A549 (cell line): Measurements from ENCODE around the gene C12orf75. TPM values are rescaled to one million over a fixed set of nuclear protein-coding genes. Genes with fewer than 3 reads are reported as not detected.

Experiments used
- ATAC-seq, 2 experiments: fragments of 200-7000 bp in 1 of 2; fragments of >200 bp in 1 of 2; cut with Nextera tagmentation in 1 of 2; cut with Tn5 transposase in 1 of 2; 3 replicates each; pipeline versions ENCODE4 v1.8.0 to v1.9.1; 2018 to 2020; ENCODE audit warnings: mild to moderate bottlenecking in 1 of 2, moderate library complexity in 1 of 2
- CTCF ChIA-PET: fragments of 300-600 bp; sonication (Branson Sonifier 250); formaldehyde crosslinking; extraction: SDS; loops from one replicate; lab custom pipeline; 2021; ENCODE audit warnings: antibody characterized with exemption, inconsistent platforms; lab: Yijun Ruan, JAX
- POLR2A ChIA-PET: fragments of 350-600 bp; formaldehyde crosslinking; extraction: SDS; loops from one replicate; lab custom pipeline; 2021; ENCODE audit warnings: antibody characterized with exemption, inconsistent platforms; lab: Yijun Ruan, JAX
- DNase-seq, 2 experiments: peaks; one replicate each; pipeline versions ENCODE4 v3.0.0 to v3.0.0-alpha.2; 2011 to 2016; ENCODE audit warnings: low read depth in 1 of 2, low spot score in 1 of 2
- FAIRE-seq: peaks from 2 replicates; lab custom pipeline; 2011; peaks lifted over from hg19 to GRCh38; lab: Jason Lieb, UNC
- H3K27ac ChIP-seq, 2 experiments: fragments of >200 bp; sonication (Bioruptor Twin); formaldehyde crosslinking; 3 replicates each; pipeline ENCODE4 v1.5.1; 2016 to 2017
- H3K4me1 ChIP-seq: fragments of >200 bp; sonication (Bioruptor Twin); formaldehyde crosslinking; 3 replicates; pipeline ENCODE4 v1.6.1; 2016
- H3K4me2 ChIP-seq: fragments of >200 bp; sonication (Bioruptor Twin); formaldehyde crosslinking; 3 replicates; pipeline ENCODE4 v1.6.1; 2016
- H3K4me3 ChIP-seq: fragments of >200 bp; sonication (Bioruptor Twin); formaldehyde crosslinking; 3 replicates; pipeline ENCODE4 v1.5.1; 2016
- H3K9me3 ChIP-seq: fragments of >200 bp; sonication (Bioruptor Twin); formaldehyde crosslinking; 3 replicates; pipeline ENCODE4 v1.6.1; 2016
- EHF ChIP-seq: fragments of 250-450 bp; sonication (Bioruptor Pico); IDR thresholded peaks from 2 replicates; pipeline ENCODE4 v1.5.0; 2020; ENCODE audit warnings: mild to moderate bottlenecking
- EHMT2 ChIP-seq: fragments of 200-600 bp; sonication (generic); IDR thresholded peaks from 2 replicates; pipeline ENCODE4 v1.6.1; 2016; ENCODE audit warnings: antibody characterized with exemption, low read depth, mild to moderate bottlenecking, moderate library complexity
- ESRRA ChIP-seq: fragments of 150-350 bp; IDR thresholded peaks from 2 replicates; pipeline ENCODE4 v1.6.1; 2014; ENCODE audit warnings: mild to moderate bottlenecking, low read length, borderline replicate concordance
- GATA3 ChIP-seq: IDR thresholded peaks from 2 replicates; pipeline ENCODE4 v1.6.1; 2012; ENCODE audit warnings: borderline replicate concordance
- HDAC2 ChIP-seq: fragments of 200-600 bp; sonication (generic); IDR thresholded peaks from 2 replicates; pipeline ENCODE4 v1.6.1; 2016
- HES2 ChIP-seq: fragments of >200 bp; sonication (Bioruptor Twin); formaldehyde crosslinking; IDR thresholded peaks from 2 replicates; pipeline ENCODE4 v1.6.1; 2016
- HOXB5 ChIP-seq: fragments of 250-450 bp; sonication (Bioruptor Pico); IDR thresholded peaks from 2 replicates; pipeline ENCODE4 v1.5.0; 2020; ENCODE audit warnings: mild to moderate bottlenecking, moderate library complexity
- MAZ ChIP-seq: fragments of 150-350 bp; IDR thresholded peaks from 2 replicates; pipeline ENCODE4 v1.6.1; 2014; ENCODE audit warnings: antibody characterized with exemption, low read depth, low read length, borderline replicate concordance
- MYC ChIP-seq: IDR thresholded peaks from 2 replicates; pipeline ENCODE4 v1.6.1; 2012; ENCODE audit warnings: mild to moderate bottlenecking, inconsistent platforms, low read length, improper control_type of control experiment, borderline replicate concordance
- NPAS2 ChIP-seq: fragments of 250-450 bp; sonication (Bioruptor Pico); IDR thresholded peaks from 2 replicates; pipeline ENCODE4 v1.8.0; 2022; ENCODE audit warnings: mild to moderate bottlenecking, moderate library complexity, borderline replicate concordance
- REST ChIP-seq: fragments of 200-600 bp; sonication (generic); IDR thresholded peaks from 2 replicates; pipeline ENCODE4 v1.6.1; 2016; ENCODE audit warnings: antibody characterized with exemption, mild to moderate bottlenecking, moderate library complexity
- RFX5 ChIP-seq: fragments of 450-650 bp; IDR thresholded peaks from 2 replicates; pipeline ENCODE4 v1.7.1; 2014; ENCODE audit warnings: antibody characterized with exemption, mild to moderate bottlenecking, moderate library complexity
- USF2 ChIP-seq: fragments of 450-650 bp; IDR thresholded peaks from 2 replicates; pipeline ENCODE4 v1.6.1; 2014; ENCODE audit warnings: antibody characterized with exemption
- WGBS: methylation state at CpG from one replicate; pipeline ENCODE4 v1.1.6; 2017; ENCODE audit errors: missing lambda C conversion rate; 5-methylcytosine and 5-hydroxymethylcytosine counted together
- polyA plus RNA-seq, 4 experiments: library from polyadenylated mRNA; depleted of rRNA in 3 of 4; stranded (reverse); fragments of >200 nt; fragmentation: RNase III in 1 of 4; extraction: RNeasy Plus Mini Kit Qiagen cat#74134 plus additional on column Dnase treatment in 1 of 4; gene quantifications; 2 replicates in 3 of 4; 3 replicates in 1 of 4; pipeline ENCODE4 v1.2.3, GENCODE V29; 2011 to 2017
- TF ChIP-seq, protein P1 (sequence below): IDR thresholded peaks from 2 replicates; pipeline ENCODE4 v1.6.1; 2012; ENCODE audit warnings: low read depth, borderline replicate concordance
- TF ChIP-seq, protein P2 (sequence below): IDR thresholded peaks from 2 replicates; pipeline ENCODE4 v1.6.1; 2012

C12orf75 gene
- polyA plus RNA-seq, 2 of the 4 experiments (the other 2 are of a cell fraction), result 210 to 298 TPM

DNA sequence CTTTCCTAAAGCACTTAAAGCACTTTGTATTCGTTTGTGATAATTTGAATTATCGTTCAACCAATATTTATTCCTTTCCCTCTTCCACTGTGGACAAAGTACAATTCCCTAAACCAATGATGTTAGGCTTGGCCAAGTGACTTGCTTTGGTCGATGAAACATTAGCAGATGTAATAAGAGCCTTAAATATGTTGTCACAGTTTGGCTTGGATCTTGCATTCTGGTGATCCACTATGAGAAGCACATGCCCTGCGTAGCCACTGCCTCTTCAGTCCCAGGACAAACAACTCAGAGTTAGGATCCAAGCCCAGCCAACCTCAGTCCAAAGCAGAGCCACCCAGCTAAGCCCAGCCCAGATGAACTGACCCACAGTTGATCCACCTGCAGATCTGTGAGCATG is 8.4 kb upstream of the C12orf75 start:
- FAIRE-seq (no peak), DNase-seq (no peak), ATAC-seq (no peak)
- Histone ChIP-seq H3K27ac (peak overlapping the region in 1 of 2 experiments; percentile 30; a peak in 1 of 6 replicates), H3K4me1 (peaks cover 40% of the 10 kb centered on the region), H3K4me2 (no peak overlapping the region), H3K4me3 (no peak overlapping the region), H3K9me3 (no peaks in the 10 kb centered on the region)
- ChIA-PET CTCF (no interaction called here), POLR2A (no interaction called here)
- 77% methylated on average over 4 of the region's 4 CpGs for WGBS
- TF ChIP-seq REST (no peak), HDAC2 (no peak), MAZ (no peak), EHF (no peak), HOXB5 (no peak), EHMT2 (no peak)
- TF ChIP-seq, protein P1, sequence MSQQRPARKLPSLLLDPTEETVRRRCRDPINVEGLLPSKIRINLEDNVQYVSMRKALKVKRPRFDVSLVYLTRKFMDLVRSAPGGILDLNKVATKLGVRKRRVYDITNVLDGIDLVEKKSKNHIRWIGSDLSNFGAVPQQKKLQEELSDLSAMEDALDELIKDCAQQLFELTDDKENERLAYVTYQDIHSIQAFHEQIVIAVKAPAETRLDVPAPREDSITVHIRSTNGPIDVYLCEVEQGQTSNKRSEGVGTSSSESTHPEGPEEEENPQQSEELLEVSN, result no peak
- TF ChIP-seq, protein P2, sequence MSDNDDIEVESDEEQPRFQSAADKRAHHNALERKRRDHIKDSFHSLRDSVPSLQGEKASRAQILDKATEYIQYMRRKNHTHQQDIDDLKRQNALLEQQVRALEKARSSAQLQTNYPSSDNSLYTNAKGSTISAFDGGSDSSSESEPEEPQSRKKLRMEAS, result no peak

DNA sequence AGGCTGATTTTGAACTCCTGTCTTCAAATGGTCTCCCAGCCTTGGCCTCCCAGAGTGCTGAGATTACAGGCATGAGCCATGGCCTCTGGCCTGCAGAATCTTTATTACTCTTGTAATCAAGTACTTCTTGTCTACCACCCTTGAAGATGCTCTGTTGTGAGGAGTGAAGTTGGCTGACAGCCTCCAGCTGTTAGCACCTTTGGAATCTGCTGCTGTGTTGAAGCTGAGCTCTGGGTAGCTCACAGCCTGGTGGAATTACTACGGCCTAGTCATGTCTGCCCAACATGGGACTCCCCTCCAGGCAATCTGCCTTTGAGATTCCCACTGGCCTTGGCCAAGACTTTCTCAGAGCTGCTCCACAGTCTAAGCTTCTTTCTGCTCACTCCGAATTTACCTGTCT is 5.8 kb upstream of the C12orf75 start:
- CTCF ChIA-PET, result interaction anchor here (1.1 kb wide), 1 partner anchor 89 kb away, joined by 3 read pairs; no protein-coding TSS in a partner anchor

DNA sequence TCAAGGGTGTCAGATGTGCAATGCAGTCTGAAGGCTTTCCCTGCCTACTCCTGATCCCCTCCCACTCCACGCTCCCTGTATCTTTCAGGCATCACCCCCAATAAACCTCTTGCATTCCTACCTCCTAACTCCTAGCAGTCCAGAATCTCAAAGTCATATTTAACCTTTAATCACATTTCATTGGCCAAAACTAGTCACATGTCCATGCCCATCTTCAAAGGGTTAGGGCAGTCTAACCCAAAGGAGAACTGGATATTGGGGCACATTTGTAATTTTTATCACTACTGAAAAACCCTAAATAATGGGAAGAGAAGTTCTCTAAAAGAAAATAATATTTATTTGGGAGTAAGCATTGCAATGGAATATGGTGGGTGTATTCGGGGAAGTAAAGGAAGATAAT is 5.4 kb upstream of the C12orf75 start:
- WGBS, result 95% methylated on average over 2 of the region's 2 CpGs
- FAIRE-seq (no peak), DNase-seq (no peak)
- TF ChIP-seq USF2, result peak; percentile 44
- no peak for TF ChIP-seq MYC
- TF ChIP-seq, all 56 proteins: peak for 1
- Histone ChIP-seq H3K4me1 (peaks cover 14% of the 10 kb centered on the region; the same call in 2 of the 3 replicates), H3K27ac (peak overlapping the region in 1 of 2 experiments; percentile 22; a peak in 1 of 6 replicates), H3K4me2 (no peak overlapping the region), H3K4me3 (no peak overlapping the region), H3K9me3 (no peaks in the 10 kb centered on the region)
- CTCF ChIA-PET, result interaction anchor here (1.1 kb wide), 1 partner anchor 90 kb away, joined by 3 read pairs; no protein-coding TSS in a partner anchor
- no peak for ATAC-seq
- POLR2A ChIA-PET, result no interaction called here

More for the DNA sequence above, 5.8 kb upstream of the C12orf75 start:
- H3K9me3 ChIP-seq, result no peaks in the 10 kb centered on the region
- H3K4me1 ChIP-seq, result peaks cover 16% of the 10 kb centered on the region; the same call in 2 of the 3 replicates
- no peak for DNase-seq
- H3K4me3 ChIP-seq, result no peak overlapping the region
- no peak for ATAC-seq
- H3K27ac ChIP-seq, result peak overlapping the region in 1 of 2 experiments; percentile 22; a peak in 1 of 6 replicates
- POLR2A ChIA-PET, result no interaction called here
- H3K4me2 ChIP-seq, result no peak overlapping the region
- no peak for FAIRE-seq
- WGBS, result 95% methylated on average over 2 of the region's 2 CpGs
- TF ChIP-seq HES2, result no peak
- TF ChIP-seq ESRRA, result no peak
- no peak for TF ChIP-seq RFX5

GRCh38 chr12:105329926-105330282 is 587 bp upstream of the C12orf75 start:
- Histone ChIP-seq H3K4me3 (peak overlapping the region; percentile 64), H3K4me2 (peak overlapping the region; percentile 81), H3K4me1 (peaks cover 49% of the 10 kb centered on the region), H3K9me3 (no peaks in the 10 kb centered on the region), H3K27ac (peak overlapping the region; percentile 79 to 93)
- 4% methylated on average over 9 of the region's 9 CpGs for WGBS
- DNase-seq (no peak), FAIRE-seq (no peak), ATAC-seq (peak; percentile 16 to 48; a peak in 3 of 6 replicates)
- ChIA-PET POLR2A (no interaction called here), CTCF (interaction anchor here (0.6 to 4.1 kb wide), 3 partner anchors 10 to 99 kb away, joined by 3 to 19 read pairs (median 4); partner anchors contain the start of gene APPL2)
- TF ChIP-seq GATA3, result peak; percentile 18; the same call in 1 of the 2 replicates
- no peak for TF ChIP-seq NPAS2 (CRISPR knock-in tag)
